Activated CD8-positive, alpha-beta memory T cell treated with anti-CD3 and anti-CD28 coated beads, Interleukin-2, amount 50 U/mL, for 48 hours (primary cell): ENCODE measurements around the gene WWOX.

ENCODE experiments used
- DNase-seq: peaks from one replicate; pipeline ENCODE4 v3.0.0-alpha.2; 2020

The WWOX gene

GRCh38 chr16:78198288-78198687 lies 98.8 kb downstream of the WWOX start:
- DNase-seq, result no peak

GRCh38 chr16:78199325-78200022 lies 100.0 kb downstream of the WWOX start:
- no peak for DNase-seq

GRCh38 chr16:78200023-78200389 lies 100.6 kb downstream of the WWOX start:
- DNase-seq, result no peak

- no peak for DNase-seq
Observed at GRCh38 chr16:78200623-78201096, 101.2 kb downstream of the WWOX start.

- DNase-seq, result no peak
Observed at GRCh38 chr16:78205506-78205905, 106.1 kb downstream of the WWOX start.

GRCh38 chr16:78206623-78207223 lies 107.3 kb downstream of the WWOX start:
- no peak for DNase-seq

GRCh38 chr16:78209951-78210661 lies 110.7 kb downstream of the WWOX start:
- DNase-seq, result no peak

GRCh38 chr16:78211020-78211599 lies 111.7 kb downstream of the WWOX start:
- DNase-seq, result no peak

GRCh38 chr16:78211946-78212345 lies 112.5 kb downstream of the WWOX start:
- no peak for DNase-seq

GRCh38 chr16:78212674-78213073 lies 113.2 kb downstream of the WWOX start:
- DNase-seq, result no peak

- DNase-seq, result no peak
Observed at GRCh38 chr16:78213751-78214150, 114.3 kb downstream of the WWOX start.

- DNase-seq, result no peak
Observed at GRCh38 chr16:78215222-78215621, 115.8 kb downstream of the WWOX start.

GRCh38 chr16:78216166-78216745 lies 116.8 kb downstream of the WWOX start:
- DNase-seq, result no peak

- DNase-seq, result no peak
Observed at GRCh38 chr16:78217276-78217675, 117.8 kb downstream of the WWOX start.

GRCh38 chr16:78218279-78218678 lies 118.8 kb downstream of the WWOX start:
- no peak for DNase-seq

- no peak for DNase-seq
Observed at GRCh38 chr16:78218856-78219651, 119.6 kb downstream of the WWOX start.

- no peak for DNase-seq
Observed at GRCh38 chr16:78220571-78220970, 121.1 kb downstream of the WWOX start.

- no peak for DNase-seq
Observed at GRCh38 chr16:78221892-78222291, 122.4 kb downstream of the WWOX start.

- DNase-seq, result no peak
Observed at GRCh38 chr16:78224342-78224741, 124.9 kb downstream of the WWOX start.

GRCh38 chr16:78225919-78226318 lies 126.5 kb downstream of the WWOX start:
- no peak for DNase-seq

- DNase-seq, result no peak
Observed at GRCh38 chr16:78227855-78228254, 128.4 kb downstream of the WWOX start.

- DNase-seq, result no peak
Observed at GRCh38 chr16:78228704-78229103, 129.2 kb downstream of the WWOX start.

GRCh38 chr16:78230832-78231231 lies 131.4 kb downstream of the WWOX start:
- no peak for DNase-seq
